Measurements from ENCODE around the gene RFNG.

RFNG gene

DNA sequence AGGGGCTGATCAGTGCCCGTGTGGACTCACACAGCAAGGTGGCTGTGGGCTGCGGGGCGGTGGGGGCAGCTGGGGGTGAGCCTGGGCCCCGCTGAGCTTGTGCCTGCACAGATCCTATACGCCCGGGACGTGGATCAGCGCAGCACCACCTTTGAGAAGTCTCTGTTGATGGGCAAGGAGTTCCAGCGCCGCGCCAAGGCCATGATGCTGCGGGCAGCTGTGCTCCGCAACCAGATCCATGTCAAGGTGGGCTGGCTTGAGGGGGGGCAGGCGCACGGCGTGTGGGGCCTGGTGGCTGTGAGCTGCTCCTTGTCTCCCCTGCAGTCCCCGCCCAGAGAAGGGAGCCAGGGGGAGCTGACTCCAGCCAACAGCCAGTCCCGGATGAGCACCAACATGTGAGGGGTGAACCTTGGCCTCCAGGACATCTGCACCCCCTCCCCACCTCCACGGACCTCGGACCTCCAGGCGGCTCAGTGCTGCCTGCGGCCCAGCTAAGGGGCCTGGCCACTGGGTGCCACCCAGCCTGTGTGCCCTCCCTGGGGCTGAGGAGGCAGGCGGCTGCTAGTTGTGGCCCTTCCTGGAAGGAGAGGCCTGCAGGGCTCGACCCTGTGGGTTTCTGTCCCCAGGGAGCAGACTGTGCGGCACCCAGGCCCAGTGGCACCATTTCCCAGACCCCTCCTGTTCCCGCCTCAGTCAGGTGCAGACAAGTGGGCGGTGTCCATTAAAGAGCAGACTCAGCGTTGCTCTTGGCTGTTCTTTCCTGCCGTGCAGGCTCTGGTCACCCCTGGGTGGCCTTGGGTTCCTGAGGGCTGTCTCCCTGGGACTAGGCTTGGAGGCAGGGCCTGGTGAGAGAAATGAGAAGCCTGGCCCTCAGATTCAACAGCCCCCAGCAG is 5.4 kb upstream of the RFNG start:
- DNase-seq: no peak

DNA sequence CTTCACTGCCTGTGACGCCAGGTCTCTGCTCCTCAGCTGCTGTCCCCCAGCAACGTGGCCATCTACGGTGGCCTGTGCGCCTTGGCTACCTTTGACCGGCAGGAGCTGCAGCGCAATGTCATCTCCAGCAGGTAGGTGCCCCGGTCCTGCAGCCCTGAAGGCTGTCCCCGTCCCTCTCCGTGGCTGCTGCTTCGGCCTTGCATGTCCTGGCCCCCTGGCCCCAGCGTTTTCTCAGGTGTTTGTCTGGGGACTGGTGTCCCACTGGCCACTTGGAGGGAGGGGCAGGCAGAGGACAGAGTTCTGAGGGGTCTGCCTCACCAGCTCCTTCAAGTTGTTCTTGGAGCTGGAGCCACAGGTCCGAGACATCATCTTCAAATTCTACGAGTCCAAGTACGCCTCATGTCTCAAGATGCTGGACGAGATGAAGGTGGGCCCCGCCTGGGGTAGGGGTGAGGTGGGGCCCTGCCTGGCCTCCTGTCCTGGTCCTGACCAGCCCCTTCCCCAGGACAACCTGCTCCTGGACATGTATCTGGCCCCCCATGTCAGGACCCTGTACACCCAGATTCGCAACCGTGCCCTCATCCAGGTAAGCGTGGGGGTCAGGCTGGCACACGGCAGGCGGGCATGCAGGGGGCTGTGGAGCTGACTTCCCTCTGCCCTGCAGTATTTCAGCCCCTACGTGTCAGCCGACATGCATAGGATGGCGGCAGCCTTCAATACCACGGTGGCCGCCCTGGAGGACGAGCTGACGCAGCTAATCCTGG is 4.5 kb upstream of the RFNG start:
- no peak for DNase-seq

DNA sequence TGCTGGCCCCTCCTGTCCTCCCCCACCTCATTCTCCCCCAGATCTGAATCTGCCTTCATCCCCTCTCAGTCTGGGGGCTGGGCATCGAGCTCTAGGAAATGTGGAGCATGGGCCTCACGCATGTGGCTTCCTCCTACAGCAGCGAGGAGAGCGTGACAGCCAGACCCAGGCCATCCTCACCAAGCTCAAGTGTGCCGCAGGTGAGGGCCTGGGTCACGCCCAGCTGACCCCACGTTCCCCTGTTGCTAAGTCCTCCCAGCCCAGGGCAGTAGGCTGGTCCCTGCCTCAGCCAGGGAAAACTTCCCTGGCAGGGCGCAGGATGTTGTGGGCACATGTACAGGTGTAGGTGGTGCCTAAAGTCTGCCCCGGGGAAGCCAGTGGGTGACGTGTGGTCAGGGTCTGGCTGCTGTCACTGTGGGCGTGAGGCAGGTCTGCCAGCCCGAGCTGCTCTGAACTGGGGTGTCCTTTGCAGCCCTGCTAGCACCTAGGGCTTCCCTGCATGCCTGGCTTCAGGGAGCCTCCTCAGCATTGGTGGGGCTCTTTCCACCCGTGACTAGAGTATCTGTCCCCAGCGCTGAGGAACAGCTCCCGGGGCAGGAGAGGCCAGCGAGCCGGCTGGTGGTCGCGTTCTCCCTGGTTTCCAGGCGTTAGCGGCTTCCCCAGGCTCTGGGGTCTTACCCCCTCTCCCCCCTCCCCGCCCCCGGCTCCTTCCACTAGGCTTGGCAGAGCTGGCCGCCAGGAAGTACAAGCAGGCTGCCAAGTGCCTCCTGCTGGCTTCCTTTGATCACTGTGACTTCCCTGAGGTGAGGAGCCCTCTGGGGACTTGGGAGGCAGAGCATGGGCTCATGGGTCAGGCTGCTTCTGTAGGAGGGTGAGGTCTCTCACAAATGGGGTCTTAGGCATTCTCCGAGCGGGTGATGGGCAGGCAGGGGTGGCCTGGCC is 3.7 kb upstream of the RFNG start:
- no peak for DNase-seq

DNA sequence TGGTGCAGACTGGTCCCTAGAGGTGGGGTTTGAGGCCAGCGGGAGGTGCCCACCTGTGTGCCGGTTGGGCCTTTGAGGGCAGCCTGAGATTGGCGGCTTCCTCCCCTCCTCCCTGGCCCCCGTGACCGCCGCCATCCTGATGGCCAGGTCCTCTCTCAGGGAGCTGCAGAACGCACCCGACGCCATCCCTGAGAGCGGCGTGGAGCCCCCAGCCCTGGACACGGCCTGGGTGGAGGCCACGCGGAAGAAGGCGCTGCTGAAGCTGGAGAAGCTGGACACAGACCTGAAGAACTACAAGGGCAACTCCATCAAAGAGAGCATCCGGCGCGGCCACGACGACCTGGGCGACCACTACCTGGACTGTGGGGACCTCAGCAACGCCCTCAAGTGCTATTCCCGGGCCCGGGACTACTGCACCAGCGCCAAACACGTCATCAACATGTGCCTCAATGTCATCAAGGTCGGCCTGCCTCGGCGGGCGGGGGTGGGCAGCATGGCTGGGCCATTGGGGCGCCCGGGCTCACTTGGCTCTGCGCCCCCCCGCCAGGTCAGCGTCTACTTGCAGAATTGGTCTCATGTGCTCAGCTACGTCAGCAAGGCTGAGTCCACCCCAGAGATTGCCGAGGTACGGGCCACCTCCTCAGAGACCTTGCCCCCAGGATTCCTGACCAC is 2.9 kb upstream of the RFNG start:
- DNase-seq: no peak

DNA sequence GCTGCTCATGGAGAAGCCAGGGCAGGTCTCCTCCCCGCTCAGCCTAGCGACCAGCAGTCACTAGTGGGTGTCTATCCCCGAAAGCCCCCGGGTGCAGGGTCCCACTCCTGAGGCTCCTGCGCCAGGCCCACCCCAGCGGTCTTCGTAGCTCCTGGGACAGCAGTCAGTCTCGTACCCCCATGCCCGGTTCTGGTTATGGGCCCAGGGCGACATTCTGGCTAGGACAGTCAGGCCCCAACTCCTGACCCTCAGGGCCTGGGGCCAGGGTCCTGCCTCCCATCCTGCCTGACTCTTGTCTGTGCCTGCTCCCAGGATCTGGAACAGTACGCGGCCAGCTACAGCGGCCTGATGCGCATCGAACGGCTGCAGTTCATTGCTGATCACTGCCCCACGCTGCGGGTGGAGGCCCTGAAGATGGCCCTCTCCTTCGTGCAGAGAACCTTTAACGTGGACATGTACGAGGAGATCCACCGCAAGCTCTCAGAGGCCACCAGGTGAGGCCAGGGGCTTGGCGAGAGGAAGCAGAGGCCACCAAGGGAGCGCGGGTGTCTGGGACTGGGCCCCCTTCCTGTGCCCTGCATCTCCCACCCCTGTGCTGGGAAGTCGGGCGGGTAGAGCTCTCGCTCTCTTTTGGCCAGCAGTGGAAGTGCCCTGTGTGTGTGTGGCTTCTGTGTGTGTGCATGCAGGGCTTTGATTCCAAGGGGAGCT is 2.1 kb upstream of the RFNG start:
- no peak for DNase-seq

DNA sequence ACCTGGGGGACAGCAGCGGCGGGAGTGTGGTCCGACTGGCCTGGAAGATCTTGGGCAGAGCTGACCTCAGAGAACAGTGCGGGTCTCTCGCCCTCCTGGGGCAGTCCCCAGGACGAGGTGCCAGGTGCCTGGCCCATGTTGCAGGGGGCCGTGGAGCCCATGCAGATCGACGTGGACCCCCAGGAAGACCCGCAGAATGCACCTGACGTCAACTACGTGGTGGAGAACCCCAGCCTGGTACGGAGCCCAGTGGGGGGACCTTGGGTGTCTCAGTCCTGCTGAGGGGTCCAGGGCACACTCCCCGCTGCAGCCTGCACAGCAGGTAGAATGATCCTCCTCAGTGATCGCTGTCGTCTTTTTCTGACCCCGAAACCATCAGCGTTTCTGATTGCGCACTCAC is 1.5 kb upstream of the RFNG start:
- no peak for DNase-seq

DNA sequence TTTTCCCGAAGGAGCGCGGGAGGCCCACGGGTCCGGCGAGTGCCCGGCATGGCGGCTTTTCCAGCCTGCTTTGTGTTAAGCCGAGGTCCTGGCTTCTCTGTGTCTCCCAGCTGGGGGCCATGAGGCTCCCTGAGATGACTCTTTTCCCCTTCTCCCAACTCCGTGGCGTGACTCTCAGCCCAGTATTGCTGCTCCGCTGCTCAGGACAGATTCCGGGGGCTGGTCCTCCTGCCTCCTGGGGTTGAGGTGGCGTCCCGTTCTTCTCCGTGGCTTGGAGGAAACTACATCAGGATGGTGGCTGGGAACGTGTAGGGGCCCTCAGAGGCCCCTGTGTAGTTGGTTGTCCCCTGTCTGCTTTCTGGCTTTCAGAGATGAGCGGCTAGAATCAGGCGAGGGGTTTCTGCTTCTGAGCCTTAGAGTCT is 1.0 kb upstream of the RFNG start:
- DNase-seq: no peak

DNA sequence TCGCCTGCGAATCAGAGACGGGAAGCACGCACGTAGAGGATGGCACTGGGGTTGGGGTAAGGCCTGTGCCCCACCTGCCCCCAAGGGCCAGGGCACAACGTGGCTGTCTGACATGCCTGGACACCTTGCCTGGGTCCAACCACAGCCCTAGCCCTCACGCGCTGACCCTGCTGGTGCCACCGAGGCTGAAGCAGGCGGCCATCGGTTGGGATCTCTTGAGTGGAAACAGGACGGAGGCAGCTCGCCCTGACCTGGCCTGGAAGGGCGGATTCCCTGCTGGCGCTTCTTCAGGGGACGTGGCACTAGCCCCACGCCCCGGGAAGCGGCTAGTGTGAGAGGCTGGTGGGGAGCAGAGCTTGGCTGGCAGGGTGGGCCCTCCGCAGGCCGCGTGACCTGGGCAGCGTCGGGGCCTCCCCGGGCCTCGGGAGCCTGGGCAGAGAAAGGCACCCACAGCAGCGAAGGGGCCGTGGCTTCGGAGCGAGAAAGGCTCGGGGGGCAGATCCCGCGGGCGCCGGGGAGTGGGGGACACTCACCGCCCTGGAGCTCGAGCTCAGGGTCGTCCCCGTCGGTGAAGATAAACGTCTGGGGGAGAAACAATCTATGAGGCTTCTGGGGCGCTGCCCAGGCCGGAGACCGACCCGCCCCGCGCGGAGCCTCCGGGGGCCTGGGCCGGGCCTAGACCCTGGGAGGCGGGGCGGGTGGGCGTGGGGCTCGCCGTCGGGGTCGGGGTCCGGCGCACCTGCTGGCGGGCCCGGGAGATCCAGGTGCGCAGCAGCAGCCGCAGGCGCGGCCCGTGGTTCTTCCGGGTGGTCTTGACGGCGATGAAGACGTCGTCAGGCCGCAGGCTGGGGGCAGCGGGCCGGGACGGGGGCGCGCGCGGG is 610 bp downstream of the RFNG start:
- DNase-seq: no peak

DNA sequence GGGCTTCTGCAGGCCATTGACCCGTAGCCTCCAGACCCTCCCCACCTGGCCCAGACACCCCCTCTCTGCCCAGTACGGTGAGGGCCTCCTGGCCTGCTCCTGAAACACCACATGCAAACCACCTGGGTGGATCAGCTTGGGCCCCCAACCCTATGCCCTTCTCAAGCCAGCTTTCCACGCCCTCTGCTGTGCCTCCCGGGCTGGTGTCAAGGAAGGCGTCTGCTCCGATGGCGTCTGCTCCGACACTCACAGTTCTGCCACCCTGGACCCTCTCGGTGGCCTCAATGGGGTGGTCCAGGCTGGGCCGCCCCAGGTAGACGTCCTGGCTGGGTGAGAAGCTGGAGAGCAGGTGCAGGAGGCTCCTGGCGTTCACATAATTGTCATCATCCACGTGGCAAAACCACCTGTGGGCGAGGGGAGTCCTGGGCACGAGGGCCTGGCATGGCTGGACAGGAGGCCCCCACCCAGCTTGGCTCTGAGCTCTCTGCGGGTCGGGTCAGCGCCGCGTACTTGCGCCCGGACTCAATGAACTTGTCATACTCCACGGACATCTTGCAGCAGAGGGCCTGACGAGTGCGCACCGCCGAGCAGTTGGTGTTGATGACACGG is 1.4 kb downstream of the RFNG start:
- no peak for DNase-seq

DNA sequence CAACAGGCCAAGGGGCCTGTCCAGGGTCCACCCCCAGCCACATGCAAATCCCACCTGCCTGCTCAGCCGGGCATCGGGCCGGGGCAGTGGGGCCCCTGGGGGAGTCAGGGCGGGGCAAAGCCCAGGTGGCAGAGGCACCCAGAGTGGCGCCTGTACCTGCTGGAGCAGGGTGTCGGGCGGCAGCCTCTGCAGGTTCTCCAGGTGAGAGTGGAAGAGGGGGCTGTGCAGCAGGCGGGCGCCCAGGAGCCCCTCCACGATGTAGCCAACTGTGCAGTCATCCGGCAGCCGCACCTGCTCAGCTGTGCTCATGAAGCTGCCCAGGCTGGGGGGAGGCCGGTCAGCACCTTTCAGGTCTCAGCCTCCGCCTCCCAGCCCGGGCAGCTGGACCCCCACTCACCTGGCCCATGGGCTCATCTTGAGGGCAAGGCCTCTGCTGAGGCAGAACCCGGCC is 2.1 kb downstream of the RFNG start:
- no peak for DNase-seq

DNA sequence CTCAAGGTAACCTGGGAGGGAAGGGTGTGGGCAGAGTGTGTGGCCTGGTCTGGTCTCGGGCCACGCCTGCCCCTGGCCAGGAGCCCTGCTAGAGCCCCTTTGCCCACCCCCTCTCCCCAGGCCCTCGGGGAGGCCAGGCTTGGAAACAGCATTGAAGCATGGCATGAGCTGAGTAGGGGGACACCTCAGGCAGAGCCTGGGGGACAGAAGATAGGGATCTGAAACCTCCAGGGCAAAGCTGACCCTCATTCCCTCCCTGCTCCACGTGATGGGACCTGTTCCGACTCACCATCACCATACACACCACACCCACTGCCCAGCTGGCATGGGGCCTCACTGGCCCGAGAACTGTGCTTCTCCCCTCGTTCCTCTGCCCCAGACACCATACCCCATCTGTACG is 2.5 kb downstream of the RFNG start:
- DNase-seq: no peak

DNA sequence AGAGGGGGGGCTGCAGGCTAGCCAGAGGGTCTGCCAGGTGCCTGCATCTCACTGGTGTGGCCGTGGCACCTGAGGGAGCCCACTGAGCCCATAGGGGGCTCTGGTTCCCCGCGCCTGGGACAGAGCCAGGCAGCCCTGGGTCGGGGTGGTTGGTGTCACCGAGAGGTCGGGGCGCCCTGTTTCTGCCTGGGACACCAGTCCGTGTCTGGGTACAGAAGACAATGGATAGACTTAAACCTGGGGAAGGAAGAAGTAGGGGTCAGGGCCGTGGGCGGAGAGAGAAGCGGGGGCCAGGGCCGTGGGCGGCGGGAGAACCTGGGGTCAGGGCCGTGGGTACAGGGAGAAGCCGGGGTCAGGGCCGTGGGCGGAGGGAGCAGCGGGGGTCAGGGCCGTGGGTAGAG is 3.0 kb downstream of the RFNG start:
- DNase-seq: no peak

DNA sequence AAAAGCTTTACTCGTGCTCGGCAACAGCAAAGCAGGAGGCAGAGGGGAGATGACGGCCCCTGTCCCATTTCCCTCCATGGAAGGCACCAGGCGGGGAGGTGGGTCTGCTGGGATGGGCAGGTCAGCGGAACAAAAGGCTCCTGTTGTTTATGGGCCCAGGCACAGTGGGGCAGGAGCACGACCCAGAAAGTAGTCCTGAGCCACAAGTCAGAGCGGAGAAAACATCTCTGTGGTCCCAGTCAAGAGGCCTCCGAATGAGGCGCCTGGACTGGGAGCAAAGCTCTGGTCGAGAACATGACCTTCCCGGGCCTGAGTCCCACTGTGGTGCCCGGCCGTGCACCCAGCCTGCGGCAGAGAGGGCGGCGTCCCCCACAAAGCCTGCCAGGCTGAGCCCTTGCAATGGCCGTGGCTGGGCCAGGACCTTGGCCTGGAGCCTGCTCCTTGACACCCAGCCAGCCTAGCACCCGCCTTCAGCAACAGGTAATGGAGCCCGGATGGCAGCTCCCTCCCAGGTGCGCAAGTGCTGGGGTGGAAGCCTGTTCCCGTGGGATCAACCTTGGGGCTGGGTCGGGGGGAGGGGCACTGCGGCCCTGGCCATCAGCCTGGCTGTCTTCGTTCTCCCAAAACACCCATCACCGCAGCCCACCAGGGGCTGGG is 3.6 kb downstream of the RFNG start:
- DNase-seq: no peak

DNA sequence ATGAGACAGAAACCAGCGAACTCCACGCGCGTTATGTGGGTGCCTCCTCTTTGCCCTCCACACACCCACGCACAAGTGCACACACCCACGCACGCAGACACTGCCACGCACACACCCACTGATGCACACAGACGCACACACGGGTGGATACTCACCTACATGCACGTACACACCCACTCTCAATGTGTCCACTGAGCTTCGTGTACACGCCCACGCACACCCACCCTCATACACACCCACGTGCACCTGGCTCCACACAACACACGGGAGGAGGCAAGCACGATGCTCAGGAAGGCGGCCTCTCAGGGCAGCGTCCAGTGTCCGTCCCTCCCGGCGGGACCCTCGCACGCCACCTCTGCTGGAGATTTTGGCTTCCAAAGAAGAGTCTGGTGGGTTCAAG is 4.2 kb downstream of the RFNG start:
- DNase-seq: no peak

DNA sequence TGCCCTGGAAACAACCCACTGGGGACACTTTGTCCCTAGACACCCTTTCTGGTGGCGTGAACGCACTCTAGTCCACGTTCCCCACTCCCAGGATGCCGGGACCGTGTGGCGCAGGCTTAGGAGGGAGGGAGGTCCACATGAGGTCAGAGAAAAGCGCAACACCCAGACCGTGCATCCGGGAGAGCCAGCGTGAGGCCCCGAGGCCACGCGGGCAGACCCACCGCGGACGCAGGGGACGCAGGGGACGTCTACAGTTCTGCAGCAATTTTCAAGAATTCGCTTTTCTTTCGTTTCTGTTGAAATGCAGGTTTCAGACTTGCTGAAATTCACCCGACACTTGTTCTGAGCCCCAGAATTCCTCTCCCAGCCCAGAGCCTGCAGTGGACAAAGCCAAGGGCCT is 4.7 kb downstream of the RFNG start:
- DNase-seq: no peak

DNA sequence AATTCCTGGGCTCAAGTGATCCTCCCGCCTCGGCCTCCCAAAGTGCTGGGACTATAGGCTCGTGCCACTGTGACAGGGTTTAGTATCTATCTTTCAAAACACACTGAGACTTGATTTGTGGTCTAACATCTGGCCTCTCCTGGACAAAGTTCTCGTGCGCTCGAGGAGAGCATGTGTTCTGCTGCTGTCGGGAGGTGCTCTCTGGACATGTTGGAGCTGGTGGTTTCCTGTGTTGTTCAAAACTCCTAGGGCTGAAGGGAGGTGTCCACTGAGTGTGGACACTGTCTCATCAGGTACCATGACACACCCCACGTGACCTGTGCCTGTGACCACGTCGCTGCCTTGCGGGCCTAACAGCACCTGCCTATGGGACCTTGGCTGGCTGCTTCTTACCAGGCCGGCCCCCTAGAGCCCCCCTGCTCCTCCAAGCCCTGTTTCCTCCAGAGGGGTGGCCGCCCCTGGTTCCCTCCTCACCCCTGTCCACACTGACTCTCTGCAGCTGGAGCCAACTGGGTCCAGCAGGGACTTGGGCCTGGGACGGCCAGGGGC is 5.6 kb downstream of the RFNG start:
- no peak for DNase-seq

DNA sequence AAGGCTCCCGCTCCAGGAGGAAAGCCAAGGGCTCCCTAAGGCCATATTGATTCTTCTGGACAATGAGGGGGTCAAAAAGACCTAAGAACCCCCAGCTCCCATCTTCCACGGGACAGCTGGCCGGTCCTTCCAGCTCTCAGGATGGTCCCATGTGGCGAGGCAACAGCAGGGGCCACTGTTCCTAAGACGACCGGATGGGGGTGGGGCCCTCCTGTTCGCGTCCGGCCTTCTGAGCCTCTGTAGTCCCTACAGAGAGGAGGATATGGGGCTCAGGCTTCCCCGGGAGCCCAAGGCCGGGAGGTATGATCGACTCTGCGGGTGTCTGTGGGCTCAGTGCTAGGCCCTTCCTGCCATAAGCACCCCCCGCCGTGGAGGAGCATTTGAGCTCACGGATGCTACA is 8.1 kb downstream of the RFNG start:
- DNase-seq: no peak

DNA sequence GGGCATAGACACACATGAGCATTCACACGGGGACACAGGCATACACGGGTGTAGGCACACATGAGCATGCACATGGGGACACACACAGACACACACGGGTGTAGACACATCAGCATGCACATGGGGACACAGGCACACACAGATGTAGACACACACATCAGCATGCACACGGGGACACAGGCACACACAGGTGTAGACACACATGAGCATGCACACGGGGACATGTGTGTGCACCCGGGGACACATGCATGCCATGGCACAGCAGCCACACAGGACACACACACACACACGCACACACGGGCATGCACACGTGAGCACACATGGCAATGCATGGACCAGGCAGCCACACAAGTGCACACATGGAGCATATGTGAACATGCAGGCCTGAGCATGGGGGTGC is 9.0 kb downstream of the RFNG start:
- no peak for DNase-seq

DNA sequence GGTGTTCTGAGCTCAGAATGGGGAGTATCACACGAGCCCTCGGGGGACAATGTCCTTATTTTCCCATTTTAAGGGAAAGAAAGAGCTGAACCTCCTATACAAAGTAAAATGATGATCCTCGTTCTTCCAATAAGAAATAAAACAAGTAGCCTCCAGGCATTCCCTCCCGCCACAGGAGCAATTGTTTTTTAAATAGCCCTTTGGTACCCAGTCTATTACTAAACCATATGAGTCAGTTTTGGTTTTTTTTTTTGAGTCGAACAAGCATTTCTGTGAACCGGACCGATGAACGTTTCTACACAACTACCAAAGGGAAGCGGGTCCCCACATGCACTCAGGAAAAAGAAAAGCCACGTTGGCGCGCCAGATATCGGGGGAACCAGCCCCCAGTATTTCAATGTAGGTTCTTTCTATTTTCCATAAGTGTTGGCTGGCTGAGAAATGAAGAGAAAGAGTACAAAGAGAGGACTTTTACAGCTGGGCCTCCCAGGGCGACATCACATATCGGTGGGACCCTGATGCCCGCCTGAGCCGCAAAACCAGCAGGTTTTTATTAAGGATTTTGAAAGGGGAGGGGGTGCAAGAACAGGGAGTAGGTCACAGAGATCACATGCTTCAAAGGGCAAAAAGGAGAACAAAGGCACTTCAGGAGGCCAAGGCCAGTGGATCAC is 10.3 kb downstream of the RFNG start:
- DNase-seq: no peak
